NCI-H128 (cell line): ENCODE results near the gene TBX4.

Source experiments
- DNase-seq: peaks from one replicate; lab custom pipeline; 2025; ENCODE audit not compliant: unreplicated experiment; lab: John Stamatoyannopoulos, UW

Gene TBX4

DNA sequence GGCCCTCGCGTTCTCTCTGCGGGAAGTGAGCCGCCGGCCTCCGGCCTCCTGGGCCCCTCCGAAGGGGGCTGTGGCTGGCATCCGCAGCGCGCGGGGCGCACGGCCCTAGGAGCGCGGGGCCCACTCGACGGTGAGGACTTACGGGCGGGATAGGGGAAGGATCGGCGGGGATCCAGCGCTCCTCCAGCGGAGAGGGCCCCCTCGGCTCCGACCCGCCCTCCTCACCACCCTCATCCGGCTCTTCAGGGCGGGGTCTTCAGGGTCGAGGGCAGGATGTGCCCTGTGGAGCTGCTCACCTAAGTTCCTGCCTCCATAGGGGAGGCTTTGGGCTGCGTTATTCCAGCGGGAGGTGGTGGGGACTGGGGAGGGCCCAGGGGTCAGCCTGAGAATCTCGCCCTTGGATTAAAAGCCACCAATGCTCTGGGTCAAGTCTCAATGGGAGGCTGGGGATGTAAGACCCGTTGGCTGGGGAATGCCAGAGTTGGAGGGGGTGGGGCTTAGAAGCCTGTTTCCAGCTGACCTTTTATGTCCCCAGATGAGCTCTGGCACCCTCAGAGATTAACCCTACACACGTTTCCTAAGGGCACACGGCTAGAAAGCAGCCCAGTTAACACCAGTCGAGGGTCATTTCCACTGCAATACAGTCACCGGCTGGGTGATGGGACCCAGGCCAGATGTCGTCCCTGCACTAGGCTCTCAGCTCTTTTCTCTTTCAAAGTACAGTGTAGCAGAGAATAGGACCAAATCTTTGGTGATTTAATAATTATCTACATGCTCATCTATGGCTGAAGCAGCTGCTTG, 39.2 kb upstream of the TBX4 start:
- DNase-seq = no peak

DNA sequence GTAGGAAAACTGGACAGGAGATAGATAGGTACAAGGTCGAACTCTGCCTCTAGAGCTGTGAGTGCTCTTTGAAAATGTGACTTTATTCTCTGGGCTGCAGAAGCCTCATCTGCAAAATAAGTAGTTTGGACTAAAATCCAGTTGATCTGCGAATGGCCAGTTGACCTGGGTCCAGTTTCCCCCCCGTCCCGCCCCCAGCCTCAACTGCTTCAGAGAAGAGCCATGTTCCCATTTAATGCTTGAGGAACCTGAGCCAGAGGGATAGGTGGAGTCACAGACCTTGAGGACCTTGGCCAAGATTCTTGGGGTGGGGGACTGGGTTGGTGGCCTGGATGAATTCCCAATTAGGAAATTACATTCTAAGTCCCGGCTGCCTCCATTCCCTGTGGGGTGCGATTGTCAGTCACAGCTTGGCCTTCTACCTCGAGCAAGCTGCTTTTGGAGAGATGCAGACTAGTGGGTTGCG, 38.5 kb upstream of the TBX4 start:
- no peak for DNase-seq

DNA sequence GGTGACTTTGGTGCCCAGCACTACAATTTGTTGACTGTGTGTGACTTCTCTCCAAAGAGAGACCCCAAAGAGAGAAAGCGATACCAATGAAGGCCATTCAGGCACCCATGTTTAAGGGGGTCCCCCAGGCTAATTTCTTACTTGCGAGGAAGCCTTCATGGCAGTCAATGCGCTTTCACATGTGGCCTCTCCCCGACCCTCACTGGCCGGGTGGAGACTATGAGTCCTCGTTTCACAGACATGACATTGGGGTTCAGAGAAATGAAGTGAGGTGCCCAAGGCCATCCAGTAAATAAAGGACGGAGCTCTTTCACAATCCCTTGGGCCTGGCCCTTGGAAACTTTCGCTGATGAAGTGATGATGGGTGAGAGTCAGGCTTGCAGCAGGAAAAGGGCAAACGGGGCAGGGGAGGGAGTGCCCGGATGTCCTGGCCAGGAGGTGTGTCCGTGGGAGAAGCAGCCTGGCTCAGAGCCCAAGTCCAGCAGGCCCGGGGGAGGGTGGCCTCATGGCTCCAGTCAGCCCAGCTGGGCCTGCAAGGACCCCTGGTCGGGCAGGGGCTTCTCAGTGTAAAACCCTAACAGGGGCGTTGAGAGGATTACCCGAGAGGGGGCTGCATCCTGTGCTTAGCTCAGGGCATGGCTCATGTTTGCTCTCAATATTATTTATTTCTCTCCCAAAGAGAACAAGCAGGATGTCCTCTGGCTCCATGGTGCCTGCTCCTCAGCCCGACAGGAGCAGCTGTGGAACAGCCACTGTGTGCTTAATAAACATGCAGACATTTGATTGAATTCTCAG, 37.9 kb upstream of the TBX4 start:
- DNase-seq = no peak

DNA sequence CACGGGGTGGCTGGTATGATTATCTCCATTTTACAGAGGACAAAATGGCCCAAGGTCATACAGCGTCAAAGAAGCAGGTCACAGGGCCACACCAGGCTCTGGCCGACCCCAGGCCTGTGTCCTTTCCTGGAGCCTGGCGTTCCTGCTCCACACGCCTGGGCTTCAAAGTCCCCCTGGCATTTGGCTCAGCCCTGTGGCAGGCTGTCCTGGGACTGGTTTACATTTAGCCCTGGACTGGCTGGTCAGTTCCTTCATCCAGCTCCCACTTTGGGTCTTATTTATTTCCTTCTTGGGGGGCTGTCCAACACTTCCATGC, 37.3 kb upstream of the TBX4 start:
- DNase-seq = no peak

DNA sequence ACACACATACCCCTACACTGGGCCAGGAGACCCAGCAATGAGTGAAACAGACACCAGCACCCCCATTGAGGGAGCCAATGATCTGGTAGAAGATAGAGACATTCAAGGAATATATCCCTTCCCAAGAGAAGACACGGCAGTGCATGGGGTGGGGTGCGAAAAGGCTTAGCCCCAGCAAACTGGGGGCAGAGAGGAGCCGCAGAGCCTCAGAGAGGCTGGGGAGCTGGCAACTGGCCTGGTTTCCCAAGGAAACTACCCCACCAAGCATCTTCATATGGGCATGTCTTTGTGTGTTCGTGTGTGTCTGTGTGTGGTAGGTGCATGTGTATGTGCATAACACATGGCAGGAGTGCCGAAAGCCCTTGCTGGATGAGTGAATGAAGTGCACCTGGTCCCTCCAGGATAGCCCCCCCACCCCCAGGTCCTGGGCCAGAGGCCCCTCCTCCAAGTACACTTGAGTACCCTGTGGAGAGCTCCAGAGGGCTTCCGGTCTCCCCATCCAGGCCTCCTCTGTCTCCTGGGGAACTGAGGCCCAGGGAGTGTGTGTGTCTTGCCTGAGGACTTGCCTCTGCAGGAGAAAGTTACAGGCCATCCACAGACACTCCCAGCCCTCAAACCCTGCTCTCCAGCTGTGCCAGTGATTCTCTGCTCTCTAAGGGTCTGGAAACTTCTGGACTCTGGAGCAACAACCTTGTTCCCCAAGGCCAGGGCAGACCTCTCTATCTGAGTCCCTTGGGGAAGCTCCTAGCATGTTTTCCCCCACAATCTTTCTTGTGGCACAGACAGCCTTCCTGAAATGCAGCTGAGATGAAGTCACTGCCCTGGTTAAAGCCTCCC, 36.6 kb upstream of the TBX4 start:
- no peak for DNase-seq

DNA sequence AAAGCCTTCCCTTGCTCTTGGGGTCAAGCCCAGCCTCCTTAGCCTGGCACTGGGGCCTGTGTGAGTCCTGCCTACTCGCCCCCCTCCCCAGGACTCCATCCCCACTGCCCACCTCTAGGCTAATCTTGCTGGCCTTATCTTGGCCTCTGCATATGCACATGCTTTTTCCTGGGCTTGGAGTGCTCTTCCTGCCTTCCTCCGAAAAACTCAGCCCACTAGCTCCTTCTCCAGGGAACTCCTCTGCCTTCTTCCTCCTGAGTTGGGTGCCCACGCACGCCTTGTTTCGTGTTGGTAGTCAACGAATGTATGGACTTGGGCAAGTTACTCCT, 36.0 kb upstream of the TBX4 start:
- DNase-seq = no peak

DNA sequence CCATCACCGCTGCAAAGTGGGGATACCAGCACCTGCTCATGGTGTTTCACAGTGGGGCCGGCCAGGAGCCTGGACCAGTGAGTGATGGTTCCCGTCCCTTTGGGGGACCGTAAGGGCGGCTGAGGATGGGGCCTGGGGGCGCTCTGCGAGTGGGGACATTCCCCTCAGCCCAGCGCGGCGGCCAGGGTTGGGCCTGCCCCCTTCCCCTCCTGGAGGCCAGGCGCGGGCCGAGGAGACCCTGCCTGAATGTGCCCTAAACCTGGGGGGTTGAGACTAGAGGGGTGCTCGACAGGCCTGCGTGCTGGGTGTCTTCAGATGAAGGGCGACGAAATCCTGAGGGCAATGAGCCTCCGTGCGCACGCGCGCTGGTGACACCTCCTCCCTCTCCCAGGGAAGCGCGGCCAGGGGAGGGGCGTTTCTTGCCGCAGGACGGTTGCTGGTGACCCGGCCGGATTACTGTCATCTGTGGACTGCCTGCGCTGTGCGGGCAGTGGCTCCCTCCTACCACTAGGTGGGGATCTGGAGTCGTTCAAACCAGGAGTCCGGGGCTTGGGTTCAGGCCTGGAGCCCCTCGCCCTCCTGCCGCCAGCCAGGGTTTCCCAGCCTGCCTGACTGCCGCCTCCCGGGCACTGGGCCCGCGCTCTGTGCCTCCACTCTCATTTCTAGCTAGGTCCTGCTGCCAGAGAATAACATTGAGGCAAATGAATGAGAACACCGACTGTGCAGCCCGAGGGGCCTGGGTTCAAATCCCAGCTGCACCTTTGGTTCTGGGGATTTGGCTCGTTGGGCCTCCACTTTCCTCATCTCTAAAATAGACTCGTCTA, 35.5 kb upstream of the TBX4 start:
- no peak for DNase-seq

DNA sequence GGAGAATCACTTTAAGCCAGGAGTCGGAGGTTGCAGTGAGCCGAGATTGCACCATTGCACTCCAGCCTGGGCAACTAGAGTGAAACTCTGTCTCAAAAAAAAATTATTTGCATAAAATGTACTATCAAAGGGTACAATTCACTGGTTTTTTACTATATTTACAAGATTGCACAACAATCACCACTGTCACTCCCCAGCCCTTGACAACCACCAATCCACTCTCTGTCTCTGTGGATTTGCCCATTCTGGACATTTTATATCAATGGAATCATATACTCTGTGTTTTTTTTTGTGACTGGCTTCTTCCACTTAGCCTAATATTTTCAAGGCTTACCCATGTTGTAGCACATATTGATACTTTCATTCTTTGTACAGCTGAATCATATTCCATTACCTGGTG, 33.8 kb upstream of the TBX4 start:
- DNase-seq = no peak

DNA sequence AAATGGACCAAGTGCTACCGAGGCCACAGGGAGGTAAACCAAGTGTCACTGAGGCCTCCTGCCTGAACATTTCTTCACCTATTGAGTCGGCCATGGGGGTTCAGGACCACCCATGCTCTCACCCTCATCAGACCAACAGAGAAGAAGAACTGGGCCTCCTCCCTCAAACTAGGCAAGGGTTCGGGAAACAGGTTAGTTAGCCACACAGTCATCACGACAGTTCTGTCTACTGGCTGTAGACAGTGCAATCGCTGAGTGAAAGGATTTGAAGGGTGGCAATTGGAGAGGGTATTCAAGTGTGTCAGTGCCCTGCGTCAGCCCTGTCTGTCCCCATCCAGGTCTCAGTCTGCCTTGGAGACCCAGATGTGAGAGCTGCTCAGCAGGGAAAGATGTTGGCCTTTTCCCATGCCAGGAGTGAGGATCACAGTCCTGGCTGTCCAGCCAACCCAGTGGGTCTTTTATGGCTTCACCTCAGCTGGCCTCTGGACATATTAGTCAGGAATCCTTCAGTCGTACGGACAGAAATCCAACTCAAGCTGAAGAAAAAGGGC, 32.7 kb upstream of the TBX4 start:
- DNase-seq = no peak

DNA sequence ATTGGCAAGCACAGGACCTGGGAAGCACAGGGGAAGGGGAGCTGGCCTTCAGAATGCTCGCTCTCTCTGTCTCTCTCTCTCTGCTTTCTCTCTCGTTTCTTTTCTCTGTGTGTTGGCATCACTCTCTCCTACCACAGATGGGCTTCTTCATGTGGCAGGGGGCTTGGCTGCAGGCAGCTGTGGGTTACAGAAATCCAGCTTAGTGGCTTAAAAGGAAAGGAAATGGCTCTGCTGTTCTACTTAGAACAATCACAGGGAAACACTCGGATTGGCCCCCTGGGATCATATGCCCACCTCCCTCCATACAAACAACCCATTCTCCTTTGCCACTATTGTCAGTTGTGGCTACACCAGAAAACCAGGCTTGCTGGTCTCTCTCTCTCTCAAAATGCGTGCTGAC, 32.2 kb upstream of the TBX4 start:
- no peak for DNase-seq

DNA sequence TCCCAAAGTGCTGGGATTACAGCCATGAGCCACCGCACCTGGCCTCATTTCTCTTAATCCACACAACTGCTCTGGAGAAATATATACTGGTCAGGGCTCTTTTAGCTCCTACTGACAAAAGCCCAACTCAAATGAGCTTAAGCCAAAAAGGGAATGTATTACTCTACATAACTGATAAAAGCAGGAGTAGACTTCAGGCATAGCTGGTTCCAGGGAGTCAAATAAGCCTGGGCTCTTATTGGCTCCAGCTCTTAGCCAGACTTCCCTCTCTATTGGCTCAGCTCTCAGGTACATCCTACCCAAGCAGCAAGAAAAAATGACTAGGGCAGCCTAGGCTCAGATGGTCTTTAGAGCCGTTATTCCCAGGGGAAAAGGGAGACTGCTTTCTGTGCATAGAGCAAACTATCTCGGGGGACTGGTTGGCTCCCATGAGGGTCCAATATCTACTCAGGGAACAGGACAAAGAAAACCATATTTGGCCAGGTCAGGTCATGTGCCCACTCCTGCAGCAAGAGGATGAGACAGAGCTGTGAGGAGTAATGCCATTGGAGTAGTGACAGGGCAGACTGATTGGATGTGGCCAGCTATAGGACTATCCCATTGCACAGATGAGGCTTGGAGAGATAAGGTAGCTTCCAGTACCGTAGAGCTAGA, 31.4 kb upstream of the TBX4 start:
- no peak for DNase-seq

DNA sequence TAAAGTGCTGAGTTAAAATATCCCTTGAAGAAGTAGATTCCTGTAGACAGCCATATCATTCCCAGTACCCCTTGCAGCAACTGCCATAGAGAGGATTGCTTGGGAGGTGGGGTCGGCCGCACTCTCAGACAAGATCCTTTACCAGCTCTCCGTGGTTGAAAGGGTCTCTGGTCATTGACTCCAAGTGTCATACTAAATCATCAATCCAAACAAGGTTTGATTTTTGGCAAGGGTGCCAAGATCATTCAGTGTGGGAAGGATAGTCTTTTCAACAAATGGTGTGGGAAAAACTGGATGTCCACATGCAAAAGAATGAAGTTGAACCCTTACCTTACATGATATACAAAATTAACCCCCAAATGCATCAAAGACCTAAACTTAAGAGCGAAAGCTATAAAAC, 30.8 kb upstream of the TBX4 start:
- DNase-seq = no peak

DNA sequence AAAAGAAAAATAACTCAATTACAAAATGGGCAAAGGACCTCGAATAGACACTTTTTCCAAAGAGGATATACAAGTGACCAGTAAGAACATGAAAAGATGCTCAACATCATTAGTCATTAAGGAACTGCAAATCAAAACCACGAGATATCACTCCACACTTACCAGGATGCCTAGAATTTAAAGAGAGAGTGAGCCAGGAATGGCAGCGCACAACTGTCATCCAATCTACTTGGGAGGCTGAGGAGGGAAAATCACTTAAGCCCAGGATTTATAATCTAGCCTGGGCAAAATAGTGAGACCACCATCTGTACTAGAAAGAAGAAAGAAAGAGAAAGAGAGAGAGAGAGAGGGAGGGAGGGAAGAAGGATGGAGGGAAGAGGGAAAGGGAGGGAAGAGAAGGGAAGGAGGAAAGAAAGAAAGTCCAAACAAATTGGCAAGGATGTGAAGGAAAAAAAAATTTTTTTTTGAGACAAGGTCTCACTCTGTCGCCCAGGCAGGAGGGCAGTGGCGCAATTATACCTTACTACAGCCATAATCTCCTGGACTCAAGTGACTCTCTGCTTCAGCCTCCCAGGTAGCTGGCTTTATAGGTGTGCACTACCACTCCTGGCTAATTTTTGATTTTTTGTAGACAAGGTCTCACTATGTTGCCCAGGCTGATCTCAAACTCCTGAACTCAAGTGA, 30.0 kb upstream of the TBX4 start:
- no peak for DNase-seq

DNA sequence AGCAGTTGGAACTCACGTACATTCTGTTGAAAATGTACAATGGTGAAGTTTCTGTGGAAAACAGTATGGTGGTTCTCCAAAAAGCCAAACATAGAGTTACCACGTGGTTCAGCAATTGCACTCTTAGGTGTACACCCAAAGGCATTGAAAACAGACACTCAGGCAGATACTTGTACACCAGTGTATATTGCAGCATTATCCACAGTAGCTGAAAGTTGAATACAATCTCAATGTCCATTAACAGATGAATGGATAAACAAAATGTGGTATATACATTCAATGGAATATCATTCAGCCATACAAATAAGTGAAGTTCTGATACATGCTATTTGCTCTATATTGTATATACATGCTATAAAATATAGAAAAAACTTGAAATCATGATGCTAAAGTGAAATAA, 29.4 kb upstream of the TBX4 start:
- DNase-seq = no peak

DNA sequence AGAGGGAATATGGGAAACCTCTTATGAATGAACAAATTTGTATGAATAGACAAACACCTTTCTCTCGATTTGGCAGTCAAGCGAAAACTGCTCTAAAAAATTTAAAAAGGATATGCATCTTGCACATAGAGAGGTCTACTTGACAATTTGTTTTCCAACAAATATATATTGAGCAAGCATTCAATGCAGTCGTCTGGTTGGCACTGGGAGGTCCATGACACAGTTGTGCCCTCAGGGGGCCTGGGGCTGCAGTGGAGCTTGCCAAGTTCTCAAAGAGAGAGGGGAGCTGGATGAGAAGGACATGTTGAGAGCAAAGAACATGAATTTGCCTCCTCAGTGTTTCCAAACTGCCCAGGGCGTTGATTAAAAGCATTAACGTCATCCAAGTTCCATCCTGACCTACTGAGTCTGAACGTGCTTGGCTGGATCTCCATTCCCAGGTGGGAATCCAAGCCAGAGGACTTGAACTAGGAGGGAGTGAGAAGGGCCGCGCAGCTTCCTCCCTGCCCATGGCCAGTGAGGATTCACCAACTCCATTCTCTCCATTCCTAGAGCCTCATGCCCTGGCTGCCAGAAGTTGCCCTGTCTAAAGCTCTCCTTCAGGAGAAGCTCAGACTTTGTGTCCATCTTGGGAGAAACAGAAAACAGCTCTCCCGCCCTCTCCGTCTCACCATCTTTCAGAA, 28.1 kb upstream of the TBX4 start:
- DNase-seq = no peak

DNA sequence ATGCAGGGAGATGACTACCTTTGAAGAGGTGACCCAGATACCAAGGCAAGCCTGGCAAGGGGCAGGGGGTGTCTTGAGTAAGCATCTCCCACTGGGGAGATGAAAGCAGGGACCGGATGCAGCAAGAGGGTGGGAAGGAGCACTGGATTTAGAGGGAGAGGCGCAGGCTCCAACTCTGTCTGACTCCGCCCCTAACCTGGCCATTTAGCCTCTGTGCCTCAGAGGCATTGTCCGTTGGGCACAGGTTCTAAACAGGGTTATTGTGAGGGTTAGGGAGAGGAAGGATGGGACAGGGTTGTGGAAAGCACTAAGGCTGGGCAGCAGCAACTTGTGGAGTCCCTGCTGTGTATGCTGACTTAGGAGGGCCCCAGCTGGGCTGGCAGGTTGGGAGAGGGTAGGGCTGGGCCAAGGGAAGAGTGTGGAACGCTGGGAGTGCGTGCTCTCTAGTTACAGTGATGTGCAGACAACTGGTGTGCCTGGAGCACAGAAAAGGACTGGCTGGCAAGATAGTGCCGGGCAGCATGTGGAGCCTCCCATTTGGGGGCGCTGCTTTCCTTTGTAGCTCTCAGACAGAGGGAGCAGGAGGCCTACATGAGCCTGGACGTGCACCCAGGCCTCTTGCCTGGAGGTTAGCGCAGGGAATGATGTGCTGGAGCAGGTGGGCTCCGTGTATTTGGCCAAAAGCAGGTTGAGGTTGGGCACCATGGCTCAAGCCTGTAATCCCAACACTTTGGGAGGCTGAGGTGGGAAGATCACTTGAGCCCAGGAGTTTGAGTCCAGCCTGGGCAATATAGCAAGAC, 26.3 kb upstream of the TBX4 start:
- DNase-seq = no peak

DNA sequence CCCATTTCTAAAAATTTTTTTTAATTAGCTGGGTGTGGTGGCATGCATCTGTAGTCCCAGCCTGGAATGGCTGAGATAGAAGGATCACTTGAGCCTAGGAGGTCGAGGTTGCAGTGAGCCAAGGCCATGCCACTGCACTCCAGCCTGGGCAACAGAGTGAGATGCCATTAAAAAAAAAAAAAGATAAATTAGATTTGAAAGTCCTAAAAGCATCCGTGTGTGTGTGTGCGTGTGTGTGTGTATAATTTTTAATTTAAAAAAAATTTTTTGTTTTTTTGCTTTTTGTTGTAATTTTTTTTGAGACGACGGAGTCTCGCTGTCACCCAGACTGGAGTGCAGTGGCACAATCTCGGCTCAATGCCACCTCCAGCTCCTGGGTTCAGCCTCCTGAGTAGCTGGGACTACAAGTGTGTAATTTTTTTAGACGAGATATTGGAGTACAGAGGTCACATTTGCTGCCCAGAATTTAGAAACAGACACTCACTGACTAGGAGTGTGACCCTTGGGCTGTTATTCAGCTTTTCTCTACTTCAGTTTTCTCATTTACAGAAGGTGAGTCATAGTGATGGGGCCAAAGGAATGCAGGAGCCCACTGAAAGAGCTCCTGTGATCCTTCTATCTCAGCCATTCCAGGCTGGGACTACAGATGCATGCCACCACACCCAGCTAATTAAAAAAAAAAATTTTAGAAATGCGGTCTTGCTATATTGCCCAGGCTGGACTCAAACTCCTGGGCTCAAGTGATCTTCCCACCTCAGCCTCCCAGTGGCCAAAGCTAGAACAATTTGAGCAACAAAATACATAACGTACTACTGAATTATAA, 25.5 kb upstream of the TBX4 start:
- no peak for DNase-seq
